CD14-positive monocyte (primary cell): Measurements from ENCODE around the gene HERC4. TPM values are rescaled to one million over a fixed set of nuclear protein-coding genes. Genes with fewer than 3 reads are reported as not detected.

Experiments
- DNase-seq, 3 donors: peaks; one replicate each; pipeline ENCODE4 v3.0.0-alpha.2; 2011 to 2022
- H2AFZ ChIP-seq: 2 replicates; pipeline ENCODE4 v1.6.0; 2012; ENCODE audit warnings: mild to moderate bottlenecking, low read depth, low read length, inconsistent platforms; ENCODE audit not compliant: insufficient read depth, poor library complexity, severe bottlenecking
- H3K27ac ChIP-seq, 2 donors: 1 replicate in 1 of 2; 2 replicates in 1 of 2; pipeline ENCODE4 v1.5.1; 2012 to 2013; ENCODE audit warnings: low read length in 2 of 2, control low read depth in 1 of 2, inconsistent platforms in 1 of 2, low read depth in 1 of 2, mild to moderate bottlenecking in 1 of 2
- H3K27me3 ChIP-seq, 2 donors: one replicate each; pipeline versions ENCODE4 v1.6.0 to v1.6.1; 2011 to 2013; ENCODE audit warnings: low read length in 2 of 2; ENCODE audit not compliant: control insufficient read depth in 2 of 2, insufficient read depth in 2 of 2
- H3K36me3 ChIP-seq, 2 donors: replicated peaks in 1 of 2; 1 replicate in 1 of 2; 2 replicates in 1 of 2; pipeline versions ENCODE4 v1.5.1 to v1.6.1; 2012 to 2013; ENCODE audit warnings: low read length in 2 of 2, control low read depth in 1 of 2, inconsistent platforms in 1 of 2, mild to moderate bottlenecking in 1 of 2; ENCODE audit not compliant: insufficient read depth in 2 of 2, control insufficient read depth in 1 of 2
- H3K4me1 ChIP-seq, 2 donors: 1 replicate in 1 of 2; 2 replicates in 1 of 2; pipeline versions ENCODE4 v1.5.1 to v1.6.1; 2012 to 2013; ENCODE audit warnings: low read length in 2 of 2, control low read depth in 1 of 2, inconsistent platforms in 1 of 2, mild to moderate bottlenecking in 1 of 2, moderate library complexity in 1 of 2; ENCODE audit not compliant: insufficient read depth in 2 of 2, control insufficient read depth in 1 of 2
- H3K4me2 ChIP-seq: replicated peaks from 2 replicates; pipeline ENCODE3; 2012; ENCODE audit warnings: low read length, moderate library complexity, mild to moderate bottlenecking; ENCODE audit not compliant: poor library complexity, severe bottlenecking; ENCODE audit errors: extremely low read depth
- H3K4me3 ChIP-seq, 3 experiments: fragments of 200-600 bp in 1 of 3; sonication (generic) in 1 of 3; replicated peaks in 1 of 3; 1 replicate in 2 of 3; 2 replicates in 1 of 3; pipeline ENCODE4 v1.5.1; 2011 to 2013; ENCODE audit warnings: low read length in 3 of 3, mild to moderate bottlenecking in 3 of 3, control low read depth in 2 of 3, low read depth in 2 of 3, inconsistent platforms in 1 of 3, moderate library complexity in 1 of 3
- H3K79me2 ChIP-seq: 2 replicates; pipeline ENCODE4 v1.6.0; 2012; ENCODE audit warnings: mild to moderate bottlenecking, control low read depth, inconsistent platforms, low read length, moderate library complexity; ENCODE audit not compliant: insufficient read depth
- H3K9ac ChIP-seq: 2 replicates; pipeline ENCODE4 v1.6.0; 2017; ENCODE audit warnings: low read length, mild to moderate bottlenecking; ENCODE audit not compliant: insufficient read depth, poor library complexity, severe bottlenecking
- H3K9me3 ChIP-seq, 2 donors: replicated peaks in 1 of 2; 1 replicate in 1 of 2; 2 replicates in 1 of 2; pipeline versions ENCODE4 v1.5.1 to v1.6.1; 2012 to 2013; ENCODE audit warnings: low read length in 2 of 2, control low read depth in 1 of 2; ENCODE audit not compliant: control insufficient read depth in 1 of 2, insufficient read depth in 1 of 2
- H4K20me1 ChIP-seq: 2 replicates; pipeline ENCODE4 v1.6.0; 2012; ENCODE audit warnings: mild to moderate bottlenecking, low read length, control low read depth, moderate library complexity; ENCODE audit not compliant: insufficient read depth
- H3K27ac Mint-ChIP-seq, 7 donors: one replicate each; pipeline ENCODE4 v1.8.0; 2020; ENCODE audit warnings: mild to moderate bottlenecking in 7 of 7, mixed read lengths in 7 of 7, moderate library complexity in 6 of 7, inconsistent platforms in 2 of 7
- H3K27me3 Mint-ChIP-seq, 3 donors: one replicate each; pipeline ENCODE4 v1.8.0; 2021 to 2022; ENCODE audit warnings: low read depth in 3 of 3, mild to moderate bottlenecking in 3 of 3, mixed read lengths in 3 of 3, moderate library complexity in 3 of 3, inconsistent platforms in 1 of 3
- H3K36me3 Mint-ChIP-seq, 2 donors: one replicate each; pipeline ENCODE4 v1.8.0; 2020; ENCODE audit warnings: mixed read lengths in 2 of 2, inconsistent platforms in 1 of 2, mild to moderate bottlenecking in 1 of 2
- H3K4me1 Mint-ChIP-seq: one replicate; pipeline ENCODE4 v1.8.0; 2020; ENCODE audit warnings: mild to moderate bottlenecking, mixed read lengths
- H3K4me3 Mint-ChIP-seq, 2 donors: one replicate each; pipeline ENCODE4 v1.8.0; 2020; ENCODE audit warnings: mild to moderate bottlenecking in 2 of 2, mixed read lengths in 2 of 2, moderate library complexity in 1 of 2
- H3K9me3 Mint-ChIP-seq, 7 donors: one replicate each; pipeline ENCODE4 v1.8.0; 2020 to 2022; ENCODE audit warnings: mixed read lengths in 7 of 7, mild to moderate bottlenecking in 6 of 7, moderate library complexity in 6 of 7, inconsistent platforms in 2 of 7
- CTCF ChIP-seq: fragments of 200-600 bp; IDR thresholded peaks from one replicate; pipeline ENCODE4 v1.8.0; 2022; ENCODE audit warnings: antibody characterized with exemption, mild to moderate bottlenecking
- WGBS: methylation state at CpG from one replicate; pipeline ENCODE4 v1.1.5; 2013; ENCODE audit warnings: missing lambda C conversion rate; ENCODE audit not compliant: insufficient coverage; 5-methylcytosine and 5-hydroxymethylcytosine counted together
- intact Hi-C, 2 donors: fragments of 100-400 bp; cut with micrococcal nuclease; formaldehyde crosslinking; loops; one replicate each; pipeline versions ENCODE4 v1.15.0 to v1.15.1; 2023
- polyA plus RNA-seq, 3 donors: library from polyadenylated mRNA; depleted of rRNA in 1 of 3; unstranded in 2 of 3; stranded (reverse) in 1 of 3; fragments of 300-500 nt in 2 of 3; fragments of >200 nt in 1 of 3; fragmentation: Illumina TruSeq in 2 of 3; gene quantifications; 1 replicate in 2 of 3; 2 replicates in 1 of 3; pipeline ENCODE4 v1.2.3, GENCODE V29; 2012 to 2021

HERC4 gene
- polyA plus RNA-seq, 3 donors = 10.7 to 17.5 (median 14.3) TPM

DNA sequence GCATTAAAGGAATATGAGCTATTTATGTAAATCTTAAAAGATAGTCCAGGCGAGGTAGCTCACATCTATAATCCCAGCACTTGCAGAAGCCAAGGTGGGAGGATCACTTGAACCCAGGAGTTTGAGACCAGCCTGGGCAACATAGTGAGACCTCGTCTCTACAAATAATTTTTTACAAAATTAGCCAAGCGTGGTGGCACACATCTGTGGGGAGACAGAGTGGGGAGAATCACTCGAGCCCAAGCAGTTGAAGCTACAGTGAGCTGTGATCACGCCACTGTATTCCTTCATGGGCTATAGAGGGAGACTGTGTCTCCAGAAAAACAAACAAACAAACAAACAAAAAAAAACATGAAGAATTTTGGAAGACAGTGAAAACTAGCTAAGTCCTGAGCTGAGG lies 28.4 kb downstream of the HERC4 start:
- peaks cover 8% of the 10 kb centered on the region for H4K20me1 ChIP-seq
- H3K36me3 Mint-ChIP-seq = peaks cover 15 to 48% of the 10 kb centered on the region in 2 donors
- H3K4me3 Mint-ChIP-seq = no peak overlapping the region
- H3K4me1 Mint-ChIP-seq = no peaks in the 10 kb centered on the region
- H3K27me3 ChIP-seq = no peaks in the 10 kb centered on the region
- 100% methylated on average over 1 of the region's 5 CpGs for WGBS
- H3K36me3 ChIP-seq = peaks cover 2 to 29% of the 10 kb centered on the region in 2 donors
- no peak overlapping the region for H3K9ac ChIP-seq
- H3K79me2 ChIP-seq = peaks cover 5% of the 10 kb centered on the region
- intact Hi-C loops = no loop called here
- DNase-seq = no peak
- TF ChIP-seq CTCF = no peak
- H3K4me2 ChIP-seq = no peak overlapping the region
- no peak overlapping the region for H3K4me3 ChIP-seq
- H3K27me3 Mint-ChIP-seq = peaks cover 0 to 1% (median 0%) of the 10 kb centered on the region in 3 donors
- no peaks in the 10 kb centered on the region for H3K4me1 ChIP-seq
- H3K27ac ChIP-seq = no peak overlapping the region
- no peaks in the 10 kb centered on the region for H3K9me3 ChIP-seq
- no peak overlapping the region for H3K27ac Mint-ChIP-seq
- no peaks in the 10 kb centered on the region for H3K9me3 Mint-ChIP-seq
- no peak overlapping the region for H2AFZ ChIP-seq

DNA sequence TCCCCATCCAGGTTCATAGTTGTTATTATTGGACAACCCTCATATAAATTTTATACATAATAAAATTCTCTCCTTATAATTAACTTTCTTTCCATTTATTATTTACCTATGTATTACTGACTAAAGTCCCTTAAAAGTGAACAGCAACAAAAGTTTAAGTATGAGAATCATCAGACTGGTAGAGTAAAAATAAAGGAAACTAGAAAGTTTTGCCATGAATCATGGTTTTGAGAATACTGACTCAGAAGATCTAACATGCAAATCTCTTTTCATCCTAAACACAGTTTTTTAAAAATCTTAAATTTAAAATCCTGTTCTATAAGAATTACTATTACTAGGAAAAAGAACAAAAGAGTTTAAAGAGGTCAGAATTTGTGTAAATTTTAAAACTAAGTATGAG lies 32.1 kb downstream of the HERC4 start:
- intact Hi-C loops = no loop called here
- Mint-ChIP-seq H3K27me3 (peaks cover 0 to 1% (median 0%) of the 10 kb centered on the region in 3 donors), H3K36me3 (peaks cover 15 to 48% of the 10 kb centered on the region in 2 donors), H3K4me1 (peaks cover 14% of the 10 kb centered on the region), H3K4me3 (no peak overlapping the region), H3K9me3 (peaks cover 0 to 2% (median 0%) of the 10 kb centered on the region in 7 donors), H3K27ac (no peak overlapping the region)
- peaks cover 5% of the 10 kb centered on the region for H3K79me2 ChIP-seq
- H3K9me3 ChIP-seq = no peaks in the 10 kb centered on the region
- no peak overlapping the region for H3K4me3 ChIP-seq
- TF ChIP-seq CTCF = no peak
- peaks cover 5 to 11% of the 10 kb centered on the region in 2 donors for H3K4me1 ChIP-seq
- no peak overlapping the region for H3K4me2 ChIP-seq
- no peaks in the 10 kb centered on the region for H3K27me3 ChIP-seq
- H4K20me1 ChIP-seq = no peaks in the 10 kb centered on the region
- H2AFZ ChIP-seq = no peak overlapping the region
- no peak overlapping the region for H3K9ac ChIP-seq
- H3K36me3 ChIP-seq = peaks cover 2 to 41% of the 10 kb centered on the region in 2 donors
- no peak overlapping the region for H3K27ac ChIP-seq
- no peak for DNase-seq
